Osteocyte (in vitro differentiated cells): ENCODE data around the gene CLIC4. TPM values are rescaled to one million over a fixed set of nuclear protein-coding genes. Genes with fewer than 3 reads are reported as not detected.

ENCODE experiments used
- DNase-seq: peaks from one replicate; pipeline ENCODE4 v3.0.0; 2021; ENCODE audit warnings: mixed read lengths; ENCODE audit not compliant: unreplicated experiment; ENCODE audit errors: extremely low spot score
- H3K27ac Mint-ChIP-seq: one replicate; pipeline ENCODE4 v1.8.0; 2021; ENCODE audit warnings: mild to moderate bottlenecking, mixed read lengths; ENCODE audit not compliant: unreplicated experiment
- H3K27me3 Mint-ChIP-seq: one replicate; pipeline ENCODE4 v1.8.0; 2021; ENCODE audit warnings: mixed read lengths; ENCODE audit not compliant: unreplicated experiment
- H3K36me3 Mint-ChIP-seq: one replicate; pipeline ENCODE4 v1.8.0; 2021; ENCODE audit warnings: mixed read lengths; ENCODE audit not compliant: unreplicated experiment
- H3K4me1 Mint-ChIP-seq: one replicate; pipeline ENCODE4 v1.8.0; 2021; ENCODE audit warnings: mixed read lengths; ENCODE audit not compliant: unreplicated experiment
- H3K4me3 Mint-ChIP-seq: one replicate; pipeline ENCODE4 v1.8.0; 2021; ENCODE audit warnings: mild to moderate bottlenecking, moderate library complexity, mixed read lengths; ENCODE audit not compliant: unreplicated experiment
- H3K9me3 Mint-ChIP-seq: one replicate; pipeline ENCODE4 v1.8.0; 2021; ENCODE audit warnings: mixed read lengths; ENCODE audit not compliant: unreplicated experiment
- total RNA-seq: library from RNA; stranded (reverse); gene quantifications from 2 replicates; pipeline ENCODE4 v1.2.1, GENCODE V29; 2021
- TF ChIP-seq, protein P1 (sequence below): fragments of 200-600 bp; sonication (generic); IDR thresholded peaks from 2 replicates; pipeline ENCODE4 v1.5.0; 2021; ENCODE audit warnings: antibody characterized with exemption, mild to moderate bottlenecking, moderate library complexity

CLIC4 gene
- total RNA-seq, 1 donor from 2014 or later = 370 TPM

DNA sequence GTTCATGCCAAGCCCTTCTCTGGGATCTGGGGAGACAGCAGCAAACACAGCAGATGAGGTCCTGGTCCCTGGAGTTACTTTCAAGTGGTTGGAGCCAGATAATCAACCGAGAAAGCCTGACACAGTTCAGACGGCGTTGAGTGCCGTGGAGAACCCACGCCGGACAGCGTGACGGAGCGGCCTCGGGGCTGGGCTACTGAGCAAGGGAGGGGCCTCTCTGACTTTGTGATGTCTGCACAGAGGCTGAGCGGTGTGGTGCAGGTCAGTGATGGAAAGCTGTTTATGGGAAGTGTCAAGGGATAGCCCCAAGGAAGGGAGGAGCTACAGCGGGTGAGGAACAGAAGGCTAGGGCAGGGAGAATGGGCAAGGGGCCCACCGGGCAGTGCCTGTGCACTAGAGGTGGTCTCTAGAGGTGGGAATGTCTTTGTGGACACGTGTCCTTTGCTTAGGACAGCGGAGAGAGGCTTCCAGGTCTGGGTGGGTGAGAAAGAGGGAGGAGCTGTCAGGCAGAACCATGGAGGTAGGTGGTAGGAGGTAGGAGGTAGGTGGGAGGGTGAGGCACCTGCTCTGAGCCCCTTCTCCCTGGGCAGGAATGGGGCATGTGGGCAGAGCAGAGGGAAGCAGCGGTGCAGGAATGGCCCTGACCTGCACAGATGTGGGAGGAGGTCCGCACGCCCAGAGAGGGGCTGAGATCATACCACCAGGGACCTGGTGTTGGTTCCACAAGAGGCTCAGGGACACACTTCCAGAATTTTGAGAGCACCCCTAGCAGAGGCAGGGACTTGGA lies 122.0 kb downstream of the CLIC4 start:
- Mint-ChIP-seq H3K9me3 (no peaks in the 10 kb centered on the region), H3K4me1 (peaks cover 8% of the 10 kb centered on the region), H3K27ac (no peak overlapping the region), H3K27me3 (peaks cover 15% of the 10 kb centered on the region), H3K36me3 (no peaks in the 10 kb centered on the region), H3K4me3 (no peak overlapping the region)
- DNase-seq = peak; percentile 82
- TF ChIP-seq, protein P1, sequence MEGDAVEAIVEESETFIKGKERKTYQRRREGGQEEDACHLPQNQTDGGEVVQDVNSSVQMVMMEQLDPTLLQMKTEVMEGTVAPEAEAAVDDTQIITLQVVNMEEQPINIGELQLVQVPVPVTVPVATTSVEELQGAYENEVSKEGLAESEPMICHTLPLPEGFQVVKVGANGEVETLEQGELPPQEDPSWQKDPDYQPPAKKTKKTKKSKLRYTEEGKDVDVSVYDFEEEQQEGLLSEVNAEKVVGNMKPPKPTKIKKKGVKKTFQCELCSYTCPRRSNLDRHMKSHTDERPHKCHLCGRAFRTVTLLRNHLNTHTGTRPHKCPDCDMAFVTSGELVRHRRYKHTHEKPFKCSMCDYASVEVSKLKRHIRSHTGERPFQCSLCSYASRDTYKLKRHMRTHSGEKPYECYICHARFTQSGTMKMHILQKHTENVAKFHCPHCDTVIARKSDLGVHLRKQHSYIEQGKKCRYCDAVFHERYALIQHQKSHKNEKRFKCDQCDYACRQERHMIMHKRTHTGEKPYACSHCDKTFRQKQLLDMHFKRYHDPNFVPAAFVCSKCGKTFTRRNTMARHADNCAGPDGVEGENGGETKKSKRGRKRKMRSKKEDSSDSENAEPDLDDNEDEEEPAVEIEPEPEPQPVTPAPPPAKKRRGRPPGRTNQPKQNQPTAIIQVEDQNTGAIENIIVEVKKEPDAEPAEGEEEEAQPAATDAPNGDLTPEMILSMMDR = no peak

DNA sequence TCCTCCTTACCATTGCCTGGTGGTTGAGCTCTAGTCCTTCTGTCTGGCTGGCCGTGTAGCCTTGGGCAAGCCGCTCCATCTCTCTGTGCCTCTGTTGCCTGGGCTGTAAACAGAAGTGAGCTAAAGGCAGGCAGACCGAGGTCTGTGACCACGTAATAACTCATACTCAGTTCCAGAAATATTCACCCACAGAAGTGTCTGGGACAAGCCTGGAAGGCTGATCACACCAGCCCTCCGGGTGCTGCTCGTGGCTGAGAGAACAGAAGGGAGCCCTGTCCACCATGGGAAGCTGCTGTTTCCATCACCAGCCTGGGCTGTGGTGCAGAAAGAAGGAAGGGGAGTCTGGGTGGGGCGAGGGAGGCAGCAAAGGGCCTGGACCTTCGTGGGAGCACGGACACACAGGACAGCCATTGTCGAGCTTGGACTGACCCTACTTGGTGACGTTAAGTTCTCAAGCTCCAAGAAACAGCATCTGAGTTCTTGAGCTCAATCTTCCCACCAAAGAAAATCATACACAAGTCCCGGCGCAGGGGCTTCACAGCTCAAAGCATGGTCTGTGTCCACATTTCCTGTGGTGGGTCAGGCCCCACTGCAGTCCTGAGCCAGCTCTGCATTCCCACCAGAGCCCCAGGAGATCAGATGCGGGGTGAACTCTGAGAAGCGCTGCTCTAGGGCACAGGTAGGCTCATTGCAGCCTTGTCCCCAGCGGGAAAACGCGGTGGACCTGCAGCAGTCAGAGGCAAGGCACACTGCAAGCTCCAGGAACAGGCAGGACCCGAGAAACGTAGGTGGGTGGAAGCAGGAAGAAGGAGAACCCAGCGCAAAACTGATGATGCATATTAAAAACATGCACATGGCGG lies 123.0 kb downstream of the CLIC4 start:
- Mint-ChIP-seq H3K4me1 (peaks cover 5% of the 10 kb centered on the region), H3K36me3 (no peaks in the 10 kb centered on the region), H3K27me3 (peaks cover 15% of the 10 kb centered on the region), H3K4me3 (no peak overlapping the region), H3K27ac (no peak overlapping the region), H3K9me3 (no peaks in the 10 kb centered on the region)
- TF ChIP-seq, protein P1 = no peak
- peak; percentile 62 for DNase-seq

DNA sequence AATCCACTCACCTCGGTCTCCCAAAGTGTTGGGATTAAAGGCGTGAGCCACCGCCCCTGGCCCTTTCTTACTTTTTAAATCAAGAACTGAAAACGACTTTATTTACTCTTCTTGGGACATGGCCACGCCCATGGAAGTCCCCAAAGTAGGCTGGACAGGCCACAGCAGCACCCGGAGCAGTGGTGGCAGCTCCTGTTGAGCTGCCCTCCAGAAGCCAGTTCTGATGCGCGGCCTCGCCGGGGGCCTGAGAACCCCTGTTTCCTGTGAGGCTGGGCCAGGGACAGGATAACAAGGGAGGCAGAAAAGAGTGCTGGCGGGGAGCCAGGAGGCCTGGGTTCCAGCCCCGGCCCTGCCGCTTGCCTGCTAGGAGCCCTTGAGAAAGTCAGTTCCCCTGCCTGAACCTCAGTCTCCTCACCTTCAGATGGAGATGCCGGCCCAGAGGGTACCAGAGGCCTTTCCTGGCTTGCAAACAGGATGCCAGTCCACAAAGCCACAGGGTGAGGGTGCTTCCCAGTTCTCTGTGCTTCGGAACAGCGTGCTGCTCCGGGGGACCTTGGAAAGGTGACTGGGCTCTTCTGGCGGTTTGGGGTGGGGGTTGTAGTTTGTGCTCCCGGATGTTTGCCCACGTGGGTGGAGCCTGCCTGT lies 125.4 kb downstream of the CLIC4 start:
- peaks cover 18% of the 10 kb centered on the region for H3K27me3 Mint-ChIP-seq
- no peaks in the 10 kb centered on the region for H3K9me3 Mint-ChIP-seq
- H3K4me1 Mint-ChIP-seq = no peaks in the 10 kb centered on the region
- H3K4me3 Mint-ChIP-seq = no peak overlapping the region
- TF ChIP-seq, protein P1 = no peak
- no peaks in the 10 kb centered on the region for H3K36me3 Mint-ChIP-seq
- DNase-seq = peak; percentile 76
- H3K27ac Mint-ChIP-seq = no peak overlapping the region

DNA sequence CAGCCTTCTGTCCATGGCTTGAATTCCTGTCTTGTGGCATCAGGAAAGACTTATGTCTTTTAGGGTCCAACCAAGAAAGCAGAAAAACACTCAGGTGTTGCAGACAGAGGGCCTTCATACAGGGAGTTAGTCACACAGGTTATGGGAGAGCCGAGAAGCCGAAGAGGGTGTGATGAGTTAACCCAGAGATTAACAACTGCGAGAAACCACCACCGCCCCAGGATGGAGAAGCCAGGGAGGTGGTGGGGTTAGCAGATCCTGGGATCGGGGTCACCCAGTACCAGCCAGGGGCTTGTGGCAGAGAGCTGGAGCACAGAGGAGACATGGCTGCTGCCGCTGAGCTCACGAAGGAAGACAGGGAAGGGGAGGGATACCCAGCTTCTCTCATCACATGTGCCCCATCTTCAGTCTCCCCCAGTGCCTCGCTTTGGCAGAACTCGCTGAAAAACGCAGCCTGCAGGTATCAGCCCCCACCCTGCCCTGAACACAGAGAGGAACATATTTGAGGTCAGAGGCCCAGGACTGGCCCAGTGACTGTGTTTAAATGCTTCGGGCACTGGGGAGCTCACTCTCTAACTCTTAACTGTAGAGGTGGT lies 126.2 kb downstream of the CLIC4 start:
- TF ChIP-seq, protein P1 = no peak
- no peak overlapping the region for H3K27ac Mint-ChIP-seq
- no peaks in the 10 kb centered on the region for H3K9me3 Mint-ChIP-seq
- DNase-seq = peak; percentile 66
- H3K4me3 Mint-ChIP-seq = no peak overlapping the region
- no peaks in the 10 kb centered on the region for H3K36me3 Mint-ChIP-seq
- H3K4me1 Mint-ChIP-seq = no peaks in the 10 kb centered on the region
- peaks cover 18% of the 10 kb centered on the region for H3K27me3 Mint-ChIP-seq
